Type B pancreatic cell (in vitro differentiated cells): ENCODE measurements around the gene ERBB2. TPM values are rescaled to one million over a fixed set of nuclear protein-coding genes. Genes with fewer than 3 reads are reported as not detected.

ENCODE experiments used
- DNase-seq: peaks from one replicate; pipeline ENCODE4 v3.0.0; 2021; ENCODE audit warnings: mixed read lengths; ENCODE audit not compliant: unreplicated experiment; ENCODE audit errors: extremely low spot score
- H3K27ac Mint-ChIP-seq: 2 replicates; pipeline ENCODE4 v1.8.0; 2021; ENCODE audit warnings: mild to moderate bottlenecking, mixed read lengths
- H3K27me3 Mint-ChIP-seq: 2 replicates; pipeline ENCODE4 v1.8.0; 2021; ENCODE audit warnings: mixed read lengths
- H3K36me3 Mint-ChIP-seq: 2 replicates; pipeline ENCODE4 v1.8.0; 2021; ENCODE audit warnings: mixed read lengths
- H3K4me1 Mint-ChIP-seq: one replicate; pipeline ENCODE4 v1.8.0; 2021; ENCODE audit warnings: mixed read lengths; ENCODE audit not compliant: unreplicated experiment
- H3K4me3 Mint-ChIP-seq: 2 replicates; pipeline ENCODE4 v1.8.0; 2021; ENCODE audit warnings: mild to moderate bottlenecking, mixed read lengths
- H3K9me3 Mint-ChIP-seq: 2 replicates; pipeline ENCODE4 v1.8.0; 2021; ENCODE audit warnings: mixed read lengths
- CTCF ChIP-seq: fragments of 200-600 bp; sonication (generic); conservative IDR thresholded peaks from 2 replicates; pipeline ENCODE4 v1.5.0; 2021; ENCODE audit warnings: antibody characterized with exemption, mild to moderate bottlenecking
- total RNA-seq: library from RNA; stranded (reverse); gene quantifications from 2 replicates; pipeline ENCODE4 v1.2.1, GENCODE V29; 2021; ENCODE audit warnings: low replicate concordance

Gene ERBB2
- total RNA-seq, 1 donor from 2014 or later = 123 TPM

DNA sequence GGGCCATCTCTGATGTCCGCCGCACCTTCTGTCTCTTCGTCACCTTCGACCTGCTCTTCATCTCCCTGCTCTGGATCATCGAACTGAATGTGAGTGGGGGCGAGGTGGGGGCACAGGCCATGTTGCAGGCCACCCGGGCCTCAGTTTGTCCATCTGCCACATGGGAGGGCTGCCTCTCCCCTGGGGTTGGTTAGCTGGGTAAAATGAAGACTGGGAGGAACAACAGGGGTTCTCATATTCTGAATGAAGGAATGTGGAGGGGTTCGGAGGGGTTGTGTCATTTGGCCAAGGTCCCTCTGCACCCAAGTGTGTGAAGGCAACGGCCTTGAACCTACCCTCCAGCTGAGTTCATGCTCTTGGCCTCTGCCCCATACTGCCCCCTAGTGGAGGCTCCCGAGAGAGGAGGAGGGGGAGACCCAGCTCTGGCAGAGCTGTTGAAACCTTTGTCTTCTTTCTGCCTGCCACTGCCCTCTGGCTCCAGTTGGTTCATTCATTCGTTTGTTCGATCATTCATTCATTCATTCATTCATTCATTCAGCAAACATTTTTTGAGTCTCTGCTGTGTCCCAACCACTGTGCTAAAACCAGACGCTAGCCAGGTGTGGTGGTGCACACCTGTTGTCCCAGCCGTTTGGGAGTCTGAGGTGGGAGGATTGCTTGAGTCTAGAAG lies 46.1 kb upstream of the ERBB2 start:
- no peak overlapping the region for H3K4me3 Mint-ChIP-seq
- H3K4me1 Mint-ChIP-seq = peaks cover 41% of the 10 kb centered on the region
- peak overlapping the region; percentile 50 for H3K27ac Mint-ChIP-seq
- no peak for DNase-seq
- peak; percentile 87 for TF ChIP-seq CTCF
- no peaks in the 10 kb centered on the region for H3K36me3 Mint-ChIP-seq
- H3K9me3 Mint-ChIP-seq = no peaks in the 10 kb centered on the region
- no peaks in the 10 kb centered on the region for H3K27me3 Mint-ChIP-seq

DNA sequence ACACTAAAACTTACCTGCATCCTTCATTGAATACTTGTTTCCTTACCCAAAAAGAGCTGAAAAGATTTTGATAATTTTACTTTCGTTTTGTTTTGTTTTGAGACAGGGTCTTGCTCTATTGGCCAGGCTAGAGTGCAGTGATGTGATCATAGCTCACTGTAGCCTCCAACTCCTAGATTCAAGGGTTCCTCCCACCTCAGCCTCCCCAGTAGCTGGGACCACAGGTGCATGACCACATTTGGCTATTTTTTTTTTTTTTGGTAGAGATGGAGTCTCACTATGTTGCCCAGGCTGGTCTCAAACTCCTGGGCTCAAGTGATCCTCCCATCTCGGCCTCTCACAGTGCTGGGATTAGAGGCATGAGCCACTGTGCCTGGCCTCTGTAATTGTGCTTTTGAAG lies 44.8 kb upstream of the ERBB2 start:
- no peaks in the 10 kb centered on the region for H3K9me3 Mint-ChIP-seq
- no peaks in the 10 kb centered on the region for H3K27me3 Mint-ChIP-seq
- H3K4me1 Mint-ChIP-seq = peaks cover 34% of the 10 kb centered on the region
- no peak overlapping the region for H3K4me3 Mint-ChIP-seq
- no peak overlapping the region for H3K27ac Mint-ChIP-seq
- no peak for TF ChIP-seq CTCF
- H3K36me3 Mint-ChIP-seq = no peaks in the 10 kb centered on the region
- no peak for DNase-seq

DNA sequence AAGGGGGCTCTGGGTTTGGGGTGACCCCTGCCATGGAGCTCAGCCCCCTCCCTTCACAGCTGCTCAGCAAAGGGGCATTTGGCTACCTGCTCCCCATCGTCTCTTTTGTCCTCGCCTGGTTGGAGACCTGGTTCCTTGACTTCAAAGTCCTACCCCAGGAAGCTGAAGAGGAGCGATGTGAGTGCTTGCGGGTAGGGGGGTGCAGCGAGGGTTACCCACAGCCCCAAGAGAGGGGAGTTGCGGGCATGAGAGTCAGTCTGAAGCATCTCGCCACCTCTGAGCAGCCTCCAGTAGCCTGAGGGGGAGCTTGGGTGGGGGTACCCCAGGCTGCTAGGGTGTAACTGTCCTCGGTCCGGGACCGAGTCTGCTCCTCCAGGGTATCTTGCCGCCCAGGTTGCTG lies 41.5 kb upstream of the ERBB2 start:
- Mint-ChIP-seq H3K4me3 (no peak overlapping the region), H3K27me3 (no peaks in the 10 kb centered on the region), H3K4me1 (peaks cover 14% of the 10 kb centered on the region), H3K9me3 (no peaks in the 10 kb centered on the region), H3K36me3 (no peaks in the 10 kb centered on the region), H3K27ac (no peak overlapping the region)
- no peak for TF ChIP-seq CTCF
- no peak for DNase-seq

- no peak overlapping the region for H3K4me3 Mint-ChIP-seq
- H3K27ac Mint-ChIP-seq = no peak overlapping the region
- no peaks in the 10 kb centered on the region for H3K27me3 Mint-ChIP-seq
- H3K4me1 Mint-ChIP-seq = peaks cover 11% of the 10 kb centered on the region
- no peaks in the 10 kb centered on the region for H3K36me3 Mint-ChIP-seq
- DNase-seq = no peak
- H3K9me3 Mint-ChIP-seq = no peaks in the 10 kb centered on the region
- no peak for TF ChIP-seq CTCF
Measured at GRCh38 chr17:39658760-39659159, 41.1 kb upstream of the ERBB2 start.

DNA sequence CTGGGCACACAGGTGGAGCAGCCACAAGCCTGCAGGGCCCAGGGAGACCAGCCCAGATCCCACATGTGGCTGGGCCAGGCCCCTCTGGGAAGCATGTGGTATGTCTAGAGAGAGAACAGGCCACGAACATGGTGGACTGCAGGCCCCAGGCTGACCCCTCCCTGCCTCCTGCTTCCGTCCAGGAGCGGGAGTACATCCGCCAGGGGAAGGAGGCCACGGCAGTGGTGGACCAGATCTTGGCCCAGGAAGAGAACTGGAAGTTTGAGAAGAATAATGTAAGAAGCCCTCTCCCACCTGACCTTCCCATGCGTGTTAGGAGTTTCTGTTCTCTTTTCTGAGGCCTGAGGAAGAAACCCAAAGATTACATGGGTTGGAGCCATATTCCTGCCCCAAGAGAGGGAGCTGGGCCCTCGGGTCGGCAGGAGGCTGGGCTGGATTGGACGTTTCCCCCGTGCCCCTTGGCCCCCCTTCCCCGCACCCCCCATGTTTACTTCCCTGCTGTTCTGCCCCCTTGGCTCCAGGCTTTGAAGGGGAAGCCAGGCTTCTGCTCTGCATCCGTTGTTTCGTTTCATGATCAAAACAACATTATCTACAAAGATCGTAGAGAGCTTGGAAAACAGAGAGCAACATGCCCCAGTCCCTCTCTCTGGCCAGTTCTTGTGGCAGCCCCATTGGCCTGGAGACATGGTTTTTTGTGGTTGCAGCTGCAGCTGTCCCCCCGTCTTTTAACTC lies 40.4 kb upstream of the ERBB2 start:
- Mint-ChIP-seq H3K9me3 (no peaks in the 10 kb centered on the region), H3K4me1 (peaks cover 11% of the 10 kb centered on the region), H3K36me3 (no peaks in the 10 kb centered on the region), H3K27me3 (no peaks in the 10 kb centered on the region), H3K27ac (no peak overlapping the region), H3K4me3 (no peak overlapping the region)
- DNase-seq = no peak
- TF ChIP-seq CTCF = no peak
